GM19240 (cell line): ENCODE results near the gene ENTPD2.
A peak's percentile ranks its signal among the peaks of the same experiment; 100 is the strongest.

Experiments
- DNase-seq: peaks from one replicate; pipeline ENCODE4 v3.0.0; 2011; ENCODE audit warnings: low spot score; ENCODE audit not compliant: insufficient read length

Gene ENTPD2

DNA sequence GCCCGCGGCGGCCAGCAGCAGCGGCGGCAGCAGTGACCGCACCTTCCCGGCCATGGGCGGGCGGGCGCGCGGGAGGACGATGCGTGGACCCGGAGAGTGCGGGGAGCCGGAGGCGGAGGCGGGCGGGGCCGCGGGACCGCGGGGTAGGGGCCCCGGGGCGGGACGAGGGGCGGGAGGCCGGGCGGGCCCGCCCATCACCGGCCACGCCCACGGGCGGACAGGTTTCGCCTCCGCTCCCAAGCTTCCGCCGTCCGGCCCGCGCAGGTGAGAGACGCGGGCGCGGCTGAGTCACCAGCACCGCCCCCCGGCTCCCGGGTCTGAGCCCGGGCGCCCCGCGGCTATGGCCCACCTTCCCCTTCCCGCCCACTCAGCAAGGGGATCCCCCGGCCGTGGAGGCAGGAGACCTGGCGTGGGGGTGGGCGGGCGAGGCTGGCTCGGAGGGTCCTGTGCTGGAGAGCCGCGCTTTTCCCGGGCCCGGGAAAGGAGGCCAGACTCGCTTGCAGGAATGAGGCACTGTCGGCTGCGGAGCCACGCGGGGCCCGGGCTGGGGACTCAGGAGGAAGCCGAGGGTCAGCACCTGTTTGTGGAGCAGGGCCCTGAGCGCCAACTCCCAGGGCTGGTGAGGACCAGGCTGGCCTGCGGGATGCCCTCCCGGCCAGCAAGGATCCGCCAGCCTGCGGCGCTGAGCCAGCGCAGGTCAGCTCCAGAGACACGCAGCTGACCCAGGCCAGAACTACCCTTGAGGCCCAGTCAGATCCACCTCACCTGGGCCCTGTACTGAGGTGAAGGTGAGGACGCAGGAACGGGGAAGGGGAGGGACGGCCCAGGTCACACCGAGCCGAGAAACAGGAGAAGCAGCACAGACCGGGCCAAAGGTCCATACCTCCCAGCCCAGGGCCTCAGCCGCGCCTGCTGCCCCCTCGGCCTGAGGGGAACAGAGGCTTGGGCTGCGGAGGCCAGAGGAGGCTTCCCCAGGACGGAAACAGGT is at the start of gene ENTPD2:
ENTPD2 (minus strand) TSS at position 118 of the 988 bp plus-strand sequence; CDS start at position 54, 64 bp downstream.
- no peak for DNase-seq

DNA sequence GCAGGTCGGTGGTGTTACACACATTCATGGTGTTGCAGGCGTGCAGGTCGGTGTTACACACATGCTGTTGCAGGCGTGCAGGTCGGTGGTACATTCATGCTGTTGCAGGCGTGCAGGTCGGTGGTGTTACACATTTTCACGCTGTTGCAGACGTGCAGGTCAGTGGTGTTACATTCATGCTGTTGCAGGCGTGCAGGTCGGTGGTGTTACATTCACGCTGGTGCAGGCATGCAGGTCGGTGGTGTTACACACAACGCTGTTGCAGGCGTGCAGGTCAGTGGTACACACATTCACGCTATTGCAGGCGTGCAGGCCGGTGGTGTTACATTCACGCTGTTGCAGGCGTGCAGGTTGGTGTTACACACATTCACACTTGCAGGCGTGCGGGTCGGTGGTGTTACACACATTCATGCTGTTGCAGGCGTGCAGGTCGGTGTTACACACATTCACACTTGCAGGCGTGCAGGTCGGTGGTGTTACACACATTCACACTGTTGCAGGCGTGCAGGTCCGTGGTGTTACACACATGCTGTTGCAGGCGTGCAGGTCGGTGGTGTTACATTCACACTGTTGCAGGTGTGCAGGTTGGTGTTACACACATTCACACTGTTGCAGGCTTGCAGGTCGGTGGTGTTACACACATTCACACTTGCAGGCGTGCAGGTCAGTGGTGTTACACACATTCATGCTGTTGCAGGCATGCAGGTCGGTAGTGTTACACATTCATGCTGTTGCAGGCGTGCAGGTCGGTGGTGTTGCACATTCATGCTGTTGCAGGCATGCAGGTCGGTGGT is 49.5 kb upstream of the ENTPD2 start:
- DNase-seq = no peak

DNA sequence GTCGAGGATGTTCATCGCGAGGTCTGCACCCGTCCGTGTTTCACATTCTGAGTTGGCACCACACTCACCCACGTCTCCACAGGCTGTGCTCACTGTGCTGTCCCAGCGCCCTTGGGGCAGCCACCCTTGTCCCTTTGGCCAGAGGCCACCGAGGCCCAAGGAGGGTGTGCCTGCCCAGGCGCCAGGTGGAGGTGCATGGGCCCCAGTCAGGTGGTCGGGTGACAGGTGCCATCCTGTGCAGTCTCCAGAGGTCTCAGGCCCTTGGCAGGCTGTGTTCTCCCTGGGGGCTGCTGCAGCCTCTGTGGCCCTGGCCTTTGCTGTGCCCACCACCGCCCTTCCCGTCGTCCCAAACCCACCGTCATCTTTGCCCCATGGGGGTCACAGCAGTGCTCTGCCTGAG is 45.4 kb upstream of the ENTPD2 start:
- no peak for DNase-seq

DNA sequence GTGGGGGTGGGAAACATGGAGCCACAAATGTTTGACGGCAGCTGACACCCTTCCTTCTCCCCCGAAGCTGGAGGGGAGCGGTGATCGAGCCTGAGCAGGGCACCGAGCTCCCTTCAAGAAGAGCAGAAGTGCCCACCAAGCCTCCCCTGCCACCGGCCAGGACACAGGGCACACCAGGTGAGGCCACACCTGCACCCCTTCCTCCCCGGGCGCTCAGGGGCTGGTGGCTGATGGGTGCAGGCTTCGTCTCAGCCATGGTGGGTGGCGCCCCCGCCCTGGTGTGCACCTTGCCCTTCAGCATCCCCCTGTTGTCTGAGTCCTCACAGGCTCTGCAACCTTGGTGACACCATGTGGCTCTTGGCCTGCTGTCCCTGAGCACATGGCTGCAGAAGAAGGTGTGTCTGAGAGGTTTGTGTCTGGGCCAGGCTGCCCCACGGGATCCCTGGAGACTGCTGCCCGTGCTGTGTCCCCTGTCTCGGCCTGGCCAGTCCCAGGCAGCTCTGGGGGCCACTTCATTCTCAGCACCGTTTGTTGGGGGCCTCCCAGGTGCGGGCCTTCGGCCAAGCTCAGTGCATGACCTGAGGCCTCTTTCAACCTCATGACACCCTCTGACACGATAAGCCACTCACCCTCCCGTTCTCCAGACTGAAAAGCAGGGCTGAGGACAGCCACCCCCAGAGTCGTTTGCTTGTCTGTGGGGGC is 44.1 kb upstream of the ENTPD2 start:
- no peak for DNase-seq

DNA sequence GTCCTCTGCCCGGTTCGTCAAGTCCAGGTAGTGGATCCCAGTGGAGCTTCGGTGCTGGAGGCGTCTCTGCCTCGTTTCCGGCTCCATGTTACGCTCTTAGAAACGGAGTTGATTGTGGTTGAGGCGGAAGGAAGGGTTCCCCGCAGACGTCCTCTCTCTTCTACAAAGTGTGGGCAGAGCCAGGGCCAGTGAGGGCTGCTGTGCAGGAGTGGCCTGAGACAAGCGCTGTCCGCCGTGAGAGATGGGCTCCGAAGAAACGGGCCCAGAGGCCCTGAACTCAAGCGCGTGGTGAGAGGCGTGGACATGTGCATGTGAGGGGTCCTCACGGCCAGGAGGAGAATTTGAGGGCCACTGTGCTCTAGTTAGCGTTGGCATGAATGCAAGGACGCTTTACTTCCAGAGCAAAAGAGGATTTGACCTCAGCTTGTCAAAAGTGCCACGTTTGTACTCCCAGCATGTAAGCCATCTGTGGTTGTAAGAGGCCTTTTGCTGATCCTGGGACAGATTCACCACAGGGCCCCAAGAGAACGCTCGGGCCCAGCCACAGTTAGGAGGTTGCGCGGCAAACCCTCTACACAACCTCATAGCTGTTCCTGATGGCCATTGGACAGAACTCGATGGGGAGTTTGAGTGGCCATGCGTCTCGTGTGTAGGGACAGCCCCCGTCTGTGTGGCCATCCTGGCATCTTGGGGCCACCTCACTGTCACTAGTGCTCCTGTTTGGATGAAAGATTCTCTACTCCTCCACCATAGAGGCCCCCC is 43.1 kb upstream of the ENTPD2 start:
- DNase-seq = no peak

DNA sequence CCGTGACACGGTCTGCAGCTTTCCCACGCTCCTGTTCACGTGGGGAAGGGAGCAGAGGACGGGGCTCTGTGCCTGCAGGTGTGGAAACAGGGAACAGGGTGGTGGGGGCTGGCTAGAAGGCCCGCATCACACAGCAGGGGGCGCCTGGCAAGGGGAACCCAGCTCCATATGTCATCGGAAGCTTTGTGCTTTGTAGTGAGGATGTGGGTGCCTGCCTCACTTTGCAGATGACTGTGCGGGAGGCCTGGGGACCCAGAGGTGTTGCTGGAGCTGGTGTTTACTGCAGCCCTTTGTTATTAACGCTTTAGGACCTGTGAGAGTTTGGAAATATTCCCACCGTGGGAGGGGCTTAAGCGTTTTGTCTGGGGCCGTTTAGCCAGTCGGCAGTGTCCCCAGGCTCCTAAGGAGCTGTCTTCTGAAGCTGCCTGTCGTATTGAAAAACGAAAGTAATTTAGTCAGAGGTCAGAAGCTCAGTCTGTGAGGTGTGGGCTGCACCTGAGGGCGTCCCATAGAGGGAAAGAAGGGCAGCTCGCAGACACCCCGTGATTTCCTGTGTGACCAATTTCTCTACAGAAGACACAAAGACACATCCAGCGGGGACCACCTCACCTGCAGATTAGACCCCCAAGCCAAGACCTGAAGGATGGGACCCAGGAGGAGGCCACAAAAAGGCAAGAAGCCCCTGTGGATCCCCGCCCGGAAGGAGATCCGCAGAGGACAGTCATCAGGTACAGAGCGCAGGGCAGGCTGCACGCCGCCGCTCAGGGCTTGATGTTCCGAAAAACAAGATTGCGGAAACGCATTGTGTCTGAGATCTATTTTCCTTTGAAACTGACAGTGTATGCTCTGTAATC is 42.0 kb upstream of the ENTPD2 start:
- peak; percentile 58 for DNase-seq

DNA sequence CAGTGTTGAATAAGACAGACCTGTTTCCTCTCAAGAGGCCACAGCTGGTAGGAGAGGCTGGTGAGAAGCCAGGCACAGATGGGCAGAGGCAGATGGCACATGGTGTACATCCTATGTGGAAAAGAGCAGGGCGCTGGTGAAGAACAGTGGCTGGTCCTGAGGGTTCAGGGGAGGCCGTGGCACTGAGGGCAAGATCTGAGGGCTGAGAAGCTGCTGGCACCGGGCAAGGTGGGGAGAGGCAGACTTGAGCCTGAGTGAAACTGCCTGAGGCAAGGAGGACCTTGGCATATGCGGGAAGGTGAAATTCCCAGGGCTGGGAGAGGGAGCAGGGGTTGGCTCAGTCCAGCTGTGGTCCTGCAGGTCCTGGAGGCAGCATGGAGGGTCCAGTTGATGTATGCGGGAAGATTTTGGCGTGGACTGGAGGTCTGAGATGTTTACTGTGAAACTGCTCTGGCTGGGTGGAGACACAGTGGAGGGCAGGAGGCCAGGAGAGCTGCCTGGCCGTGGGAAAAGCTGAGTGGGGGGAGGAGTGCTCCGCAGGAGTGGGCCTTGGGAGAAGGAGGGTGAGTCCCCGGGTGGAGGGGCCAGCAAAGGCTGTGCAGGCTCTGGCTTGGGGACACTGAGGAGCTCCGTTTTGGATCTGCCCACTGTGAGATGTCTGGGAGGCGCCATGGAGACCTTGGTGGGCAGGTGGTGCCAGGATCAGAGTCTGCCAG is 35.5 kb upstream of the ENTPD2 start:
- DNase-seq = no peak

DNA sequence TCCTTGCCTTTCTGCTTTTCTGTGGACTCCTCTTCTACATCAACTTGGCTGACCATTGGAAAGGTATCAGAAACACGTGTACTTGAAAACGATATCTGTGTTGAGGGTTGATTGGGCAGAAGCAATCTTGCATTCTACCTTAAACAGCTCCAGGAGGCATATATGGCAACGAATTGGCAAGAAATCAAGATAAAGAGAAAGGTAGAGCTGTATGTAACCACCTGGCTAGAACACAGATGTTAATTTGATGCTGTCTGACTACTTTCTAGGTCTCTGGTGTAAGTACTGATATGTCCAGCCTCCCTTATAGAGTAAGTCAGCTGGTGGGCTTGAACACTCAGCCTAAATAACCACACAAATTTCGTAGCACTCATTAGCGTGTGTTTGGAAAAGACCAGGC is 34.3 kb upstream of the ENTPD2 start:
- no peak for DNase-seq

DNA sequence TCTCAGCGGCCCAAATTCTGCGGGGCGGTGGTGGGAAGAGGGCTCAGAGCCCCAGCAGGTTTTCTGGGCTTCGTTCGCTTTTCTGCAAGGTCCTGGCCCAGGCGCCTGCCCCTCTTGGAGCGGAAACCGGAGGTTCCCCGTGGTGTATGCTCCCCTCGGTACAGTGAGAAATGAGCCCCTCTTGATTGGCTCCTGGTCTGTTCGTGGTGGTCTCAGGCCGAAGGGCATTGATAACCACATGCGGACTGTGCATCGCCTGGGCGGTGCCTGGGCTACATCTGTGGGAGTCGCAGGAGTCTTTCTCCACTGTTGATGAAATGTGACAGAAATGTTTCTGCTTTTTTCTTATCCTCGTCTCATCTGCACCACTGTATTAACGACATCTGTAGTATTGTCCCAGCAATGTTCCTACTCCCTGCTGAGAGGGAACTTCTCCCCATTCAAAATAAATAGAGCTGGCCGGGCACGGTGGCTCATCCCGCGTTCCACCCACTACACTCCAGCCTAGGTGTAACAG is 33.6 kb upstream of the ENTPD2 start:
- DNase-seq = no peak

DNA sequence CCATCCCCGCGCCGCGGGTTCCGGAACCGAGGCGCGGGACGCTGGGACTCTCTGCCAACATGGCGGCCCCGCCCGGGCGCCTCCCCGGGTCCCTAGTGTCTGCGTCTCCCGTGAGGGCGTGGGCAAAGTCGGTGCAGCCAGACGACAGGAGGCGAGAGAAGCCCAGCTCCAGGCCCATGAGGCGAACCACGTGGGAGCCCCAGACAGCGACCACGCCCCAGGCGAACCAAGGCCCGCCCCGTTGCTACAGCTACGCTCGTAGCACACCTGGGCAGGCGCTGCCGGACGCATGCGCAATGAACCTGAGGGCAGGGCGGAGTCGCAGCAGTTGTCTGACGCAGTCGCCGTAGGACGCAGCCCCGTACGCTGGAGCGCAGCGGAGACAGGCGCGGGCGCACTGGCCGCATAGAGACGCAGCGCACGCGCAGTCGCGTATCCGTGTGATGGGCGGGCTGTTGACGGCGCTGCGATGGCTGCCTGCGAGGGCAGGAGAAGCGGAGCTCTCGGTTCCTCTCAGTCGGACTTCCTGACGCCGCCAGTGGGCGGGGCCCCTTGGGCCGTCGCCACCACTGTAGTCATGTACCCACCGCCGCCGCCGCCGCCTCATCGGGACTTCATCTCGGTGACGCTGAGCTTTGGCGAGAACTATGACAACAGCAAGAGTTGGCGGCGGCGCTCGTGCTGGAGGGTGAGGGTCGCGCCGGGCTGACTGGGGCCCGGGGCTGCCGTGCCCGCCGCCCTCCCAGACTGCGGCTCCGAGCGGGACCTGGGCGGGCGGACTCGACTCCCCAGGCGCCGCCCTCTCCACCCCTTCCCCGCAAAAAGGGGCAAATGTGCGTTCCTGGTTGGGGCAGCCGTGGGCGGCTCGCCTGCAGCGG is 32.9 kb upstream of the ENTPD2 start, which contains the start of gene MAN1B1:
MAN1B1 (plus strand) TSS at position 455 of the 878 bp plus-strand sequence; CDS start at position 470, 15 bp downstream.
- peak; percentile 93 for DNase-seq

DNA sequence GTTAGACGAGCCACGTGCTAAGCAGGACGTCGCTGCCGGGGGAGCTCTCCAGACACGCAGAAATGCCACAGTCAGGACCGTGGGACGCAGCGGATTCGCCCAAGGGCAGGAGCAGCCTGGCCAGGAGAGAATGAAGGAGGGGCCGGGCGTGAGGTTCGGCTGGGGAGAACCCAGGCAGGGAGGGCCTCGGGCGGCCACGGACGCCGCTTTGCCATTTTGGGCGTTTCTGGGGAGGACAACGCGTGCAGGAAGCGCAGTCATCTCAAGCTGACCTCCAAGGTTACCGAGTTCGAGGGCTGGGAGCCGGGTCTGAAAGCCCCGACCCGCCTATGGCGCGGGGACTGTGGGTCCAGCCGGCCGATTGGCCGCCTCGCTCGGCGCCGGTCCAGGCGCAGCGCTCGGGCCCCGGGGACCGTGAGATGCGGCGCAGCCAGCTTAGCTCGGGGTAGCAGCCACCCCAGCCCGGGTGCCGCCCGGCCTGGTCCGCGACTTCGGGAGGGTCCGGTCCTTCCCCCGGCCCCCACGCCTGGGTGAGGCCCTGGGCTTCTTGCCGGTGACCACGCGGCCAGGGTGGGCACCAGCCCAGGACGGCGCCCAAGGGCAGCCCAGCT is 32.2 kb upstream of the ENTPD2 start:
- DNase-seq = no peak

DNA sequence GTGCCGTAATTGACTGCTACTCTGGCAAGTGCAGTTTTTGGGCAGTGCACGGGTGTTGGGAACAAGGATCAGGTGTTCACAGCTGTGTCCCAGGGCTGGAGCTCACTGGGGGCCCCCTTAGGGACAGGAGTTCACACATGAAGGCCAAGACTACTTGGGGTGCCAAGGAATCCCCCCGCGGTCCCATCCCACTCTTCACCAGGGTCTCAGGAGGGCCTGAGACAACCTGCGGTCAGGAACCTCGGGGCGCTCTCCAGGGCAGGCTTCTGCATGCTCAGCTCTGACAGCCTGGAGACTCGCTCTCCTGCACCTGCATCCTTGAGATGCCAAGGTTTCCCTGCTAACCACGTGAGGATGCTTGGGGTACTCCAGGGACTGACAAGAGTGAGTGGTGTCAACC is 30.7 kb upstream of the ENTPD2 start:
- DNase-seq = no peak

DNA sequence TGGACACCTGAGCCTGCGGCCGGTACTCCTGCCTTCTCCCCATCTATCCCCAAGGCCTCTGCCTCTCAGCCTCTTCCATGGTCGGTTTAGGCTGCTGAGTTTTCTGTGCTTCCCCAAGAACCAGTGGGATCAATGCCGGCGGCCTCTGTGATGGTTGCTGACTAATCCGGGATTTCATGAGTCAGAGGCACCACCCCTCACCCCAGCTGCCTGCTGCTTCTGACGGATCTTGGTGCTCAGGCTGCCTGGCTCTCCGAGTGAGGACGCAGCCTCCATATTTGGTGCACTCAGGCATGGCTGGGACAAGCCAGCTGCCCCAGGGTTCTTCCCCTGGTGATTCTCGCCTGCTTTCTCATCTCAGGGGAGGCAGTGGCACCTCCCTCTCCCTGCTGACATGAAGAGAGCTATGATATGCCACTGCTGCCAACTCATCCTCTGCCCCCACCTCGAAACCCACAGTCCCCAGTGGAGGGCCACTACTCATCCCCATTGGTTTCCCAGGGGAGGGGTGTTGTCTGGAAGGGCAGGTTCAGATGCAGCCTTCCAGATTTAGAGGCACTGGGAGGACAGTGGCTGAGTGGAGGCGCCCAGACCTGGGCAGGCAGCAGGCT is 29.6 kb upstream of the ENTPD2 start:
- DNase-seq = no peak

DNA sequence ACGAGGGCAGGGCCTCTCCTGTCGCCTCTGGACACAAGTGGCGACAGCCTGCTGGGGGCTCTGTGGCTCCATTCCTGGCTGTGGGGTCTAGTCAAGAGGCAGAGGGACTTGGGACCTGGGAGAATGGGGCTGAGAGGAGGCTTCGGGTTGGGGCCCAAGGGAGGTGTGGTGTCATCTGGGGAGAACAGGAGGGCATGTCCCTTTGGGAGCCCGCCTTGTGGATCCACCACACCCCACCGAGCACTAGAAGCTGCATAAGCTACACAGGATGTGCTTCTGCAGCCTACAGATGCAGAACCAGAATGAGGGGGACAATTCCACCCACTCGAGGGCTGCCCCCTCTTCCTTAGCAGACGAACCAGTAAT is 29.0 kb upstream of the ENTPD2 start:
- DNase-seq = no peak

DNA sequence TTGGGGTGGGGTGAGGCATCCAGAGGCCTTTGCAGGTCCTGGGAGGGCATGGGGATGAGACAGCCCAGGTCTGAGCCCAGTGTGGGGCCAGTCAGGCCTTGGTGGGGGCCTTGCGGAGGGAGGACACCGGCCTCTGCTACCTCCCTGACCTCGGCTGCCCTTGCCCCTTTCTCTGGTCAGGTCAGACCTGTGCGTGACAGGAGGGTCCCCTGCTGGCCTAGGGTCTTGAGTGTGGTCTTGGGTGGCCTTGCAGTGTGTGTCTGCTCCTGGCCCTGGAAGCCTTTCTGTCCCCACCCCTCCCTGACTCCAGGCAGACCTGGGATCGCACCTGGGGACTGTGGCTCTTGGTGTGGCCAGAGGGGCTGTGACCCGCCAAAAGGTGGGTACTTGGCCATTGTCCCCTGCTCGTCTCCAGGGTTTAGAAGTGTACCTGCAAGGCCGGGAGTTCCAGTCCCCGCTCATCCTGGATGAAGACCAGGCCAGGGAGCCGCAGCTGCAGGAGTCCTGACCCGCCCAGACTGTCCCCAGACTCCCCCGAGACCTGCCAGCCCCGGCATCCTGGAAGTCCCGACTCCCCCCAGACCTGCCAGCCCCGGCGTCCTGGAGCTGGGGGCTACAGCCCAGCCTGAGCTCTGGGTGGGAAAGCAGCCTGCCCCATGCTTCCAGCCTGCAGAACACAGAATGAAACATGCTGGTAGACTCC is 28.5 kb upstream of the ENTPD2 start:
- DNase-seq = no peak

DNA sequence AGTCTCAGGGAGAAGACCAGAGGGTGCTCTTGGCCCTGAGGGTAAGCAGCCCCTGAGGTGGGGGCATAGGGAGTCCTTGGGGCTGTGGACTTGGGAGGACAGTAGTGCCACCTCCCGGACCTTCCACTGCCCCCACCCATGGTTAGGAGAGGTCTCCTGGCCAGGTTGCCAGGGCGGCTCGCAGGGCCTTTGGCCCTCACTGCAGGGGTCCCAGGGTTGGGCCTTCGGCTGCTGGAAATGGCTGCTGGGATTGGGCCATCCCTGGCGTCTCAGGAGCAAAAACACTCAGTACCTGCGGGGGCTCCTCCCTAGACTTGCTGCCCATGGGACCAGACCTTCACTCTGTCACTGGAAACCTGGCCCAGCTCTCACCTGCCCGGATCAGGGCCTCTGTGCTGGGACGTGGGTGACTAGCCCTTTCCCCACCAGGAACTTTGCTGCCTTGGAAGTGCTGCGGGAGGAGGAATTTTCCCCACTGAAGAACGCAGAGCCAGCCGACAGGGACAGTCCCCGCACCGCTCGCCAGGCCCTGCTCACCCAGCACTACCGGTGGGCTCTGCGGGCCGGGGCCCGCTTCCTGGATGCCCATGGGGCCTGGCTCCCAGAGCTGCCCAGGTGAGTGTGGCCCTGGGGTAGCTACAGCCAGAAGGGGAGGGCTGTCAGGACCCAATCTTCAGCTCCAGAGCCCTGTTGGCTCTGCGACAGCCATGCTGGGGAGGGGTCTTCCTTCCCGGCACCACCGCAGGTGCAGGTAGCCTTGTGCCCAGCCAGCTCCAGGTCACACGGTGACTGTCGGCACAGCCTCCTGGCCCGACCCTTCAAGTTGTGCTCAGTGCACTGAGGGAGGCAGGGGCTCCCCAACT is 26.6 kb upstream of the ENTPD2 start:
- DNase-seq = no peak
